Measurements from ENCODE around the gene DRC3. TPM values are rescaled to one million over a fixed set of nuclear protein-coding genes. Genes with fewer than 3 reads are reported as not detected.

The DRC3 gene
- total and polyA plus RNA-seq, 10 of the 15 experiments (the other 5 are each of a cell fraction or from before 2014, with no cell fraction given), result 0.18 to 2.3 (median 0.60) TPM; not detected in 3

- POLR2A ChIA-PET, result interaction anchor here (0.5 to 1.4 kb wide), 3 partner anchors 9 to 111 kb away, joined by 3 read pairs; partner anchors contain the start of gene SREBF1
- Histone ChIP-seq H4K20me1 (ENCODE audit: control insufficient read depth, insufficient read depth) (no peaks in the 10 kb centered on the region), H3K79me2 (ENCODE audit: control insufficient read depth, insufficient read depth, low read length) (no peaks in the 10 kb centered on the region), H3K4me2 (ENCODE audit: control insufficient read depth, insufficient read depth) (no peak overlapping the region), H3K9me3 (replicated peaks; ENCODE audit: control insufficient read depth, insufficient read depth, low read length) (no peaks in the 10 kb centered on the region), H3K9ac (ENCODE audit: control insufficient read depth, insufficient read depth, low read length) (no peak overlapping the region), H2AFZ (ENCODE audit: control insufficient read depth, low read depth, low read length) (no peak overlapping the region), H3K27ac (ENCODE audit: control insufficient read depth, insufficient read depth) (no peak overlapping the region), H3K4me1 (ENCODE audit: control insufficient read depth, insufficient read depth, low read length) (no peaks in the 10 kb centered on the region), H3K27me3 (replicated peaks in 1 of 2; ENCODE audit: control insufficient read depth in 2 of 2, insufficient read depth in 2 of 2, low read length in 1 of 2) (no peaks in the 10 kb centered on the region), H3K36me3 (ENCODE audit: control insufficient read depth in 2 of 2, insufficient read depth in 2 of 2, low read length in 1 of 2) (no peaks in the 10 kb centered on the region), H3K4me3 (no peak overlapping the region)
- RAD21 ChIA-PET (ENCODE audit: unreplicated experiment), result interaction anchor here (1.0 to 1.2 kb wide), 2 partner anchors 15 to 91 kb away, joined by 3 read pairs; no protein-coding TSS in a partner anchor
- SMC1A ChIA-PET (ENCODE audit: uncharacterized antibody, unreplicated experiment), result interaction anchor here (1.2 to 4.8 kb wide), 6 partner anchors 9 to 23 kb away, joined by 3 to 26 read pairs (median 3); no protein-coding TSS in a partner anchor
- no TSS peak for BruUV-seq (replicated peaks)
- no peak for FAIRE-seq
- TF ChIP-seq SMC3 (IDR thresholded peaks at IDR 0.05; ENCODE audit: borderline replicate concordance, low read length), result no peak
- TF ChIP-seq YBX1 (IDR thresholded peaks at IDR 0.05), result no peak
- TF ChIP-seq MTA2 (IDR thresholded peaks at IDR 0.05; ENCODE audit: low read depth), result no peak
- no peak for TF ChIP-seq BRCA1 (IDR thresholded peaks at IDR 0.05; ENCODE audit: low read depth, low read length)
- TF ChIP-seq ZNF687 (IDR thresholded peaks at IDR 0.05), result no peak
- CTCF ChIA-PET, result interaction anchor here (1.0 to 3.7 kb wide), 3 partner anchors 16 to 28 kb away, joined by 3 to 13 read pairs (median 4); partner anchors contain the start of genes DRC3 and TOM1L2
- WGBS (ENCODE audit: insufficient coverage, insufficient replicate concordance, low lambda C conversion rate, missing lambda C conversion rate), result 64% methylated on average over 5 of the region's 5 CpGs
- no peak for DNase-seq (ENCODE audit: low read depth, low spot score)
- intact Hi-C loops (cut with micrococcal nuclease; ENCODE audit: unreplicated experiment) (no loop called here), in situ Hi-C loops (cut with MboI) (no loop called here)
- no peak for ATAC-seq
Measured at GRCh38 chr17:17947309-17947708, 25.4 kb upstream of the DRC3 start.
